Activated B cell treated with CpG ODN at 0.5 μM for 24 hours (primary cell): Measurements from ENCODE around the gene RERE. TPM values are rescaled to one million over a fixed set of nuclear protein-coding genes. Genes with fewer than 3 reads are reported as not detected.

Experiments used
- ATAC-seq: fragments of 200-7000 bp; cut with Tn5 transposase; one replicate; pipeline ENCODE4 v1.10.0; 2021; ENCODE audit warnings: low read depth, mild to moderate bottlenecking, moderate library complexity
- CTCF ChIA-PET: fragments of 350-600 bp; sonication (Branson Sonifier 250); formaldehyde crosslinking; loops from one replicate; lab custom pipeline; 2021; ENCODE audit warnings: antibody characterized with exemption; lab: Charles Lee
- POLR2A ChIA-PET: fragments of 350-600 bp; sonication (Branson Sonifier 250); formaldehyde crosslinking; loops from one replicate; lab custom pipeline; 2021; ENCODE audit warnings: antibody characterized with exemption; lab: Charles Lee
- DNase-seq: peaks from one replicate; pipeline ENCODE4 v3.0.0; 2022
- H3K27ac Mint-ChIP-seq: one replicate; pipeline ENCODE4 v1.8.0; 2020; ENCODE audit warnings: mixed read lengths
- H3K27me3 Mint-ChIP-seq: one replicate; pipeline ENCODE4 v1.8.0; 2021; ENCODE audit warnings: mixed read lengths
- H3K36me3 Mint-ChIP-seq: one replicate; pipeline ENCODE4 v1.8.0; 2021; ENCODE audit warnings: low read depth, mixed read lengths
- H3K4me1 Mint-ChIP-seq: one replicate; pipeline ENCODE4 v1.8.0; 2021; ENCODE audit warnings: mixed read lengths
- H3K4me3 Mint-ChIP-seq: one replicate; pipeline ENCODE4 v1.8.0; 2020; ENCODE audit warnings: mild to moderate bottlenecking, mixed read lengths
- H3K9me3 Mint-ChIP-seq: one replicate; pipeline ENCODE4 v1.8.0; 2020; ENCODE audit warnings: mixed read lengths
- intact Hi-C: fragments of 100-400 bp; cut with micrococcal nuclease; formaldehyde crosslinking; loops from one replicate; pipeline ENCODE4 v1.15.1; 2024
- total RNA-seq: library from RNA; stranded (reverse); gene quantifications from 2 replicates; pipeline ENCODE4 v1.2.3, GENCODE V29; 2022
- TF ChIP-seq, protein P1 (sequence below): fragments of 200-600 bp; IDR thresholded peaks from one replicate; pipeline ENCODE4 v1.8.0; 2022; ENCODE audit warnings: antibody characterized with exemption, mild to moderate bottlenecking

RERE gene
- total RNA-seq, 1 donor from 2014 or later = 98.8 TPM

DNA sequence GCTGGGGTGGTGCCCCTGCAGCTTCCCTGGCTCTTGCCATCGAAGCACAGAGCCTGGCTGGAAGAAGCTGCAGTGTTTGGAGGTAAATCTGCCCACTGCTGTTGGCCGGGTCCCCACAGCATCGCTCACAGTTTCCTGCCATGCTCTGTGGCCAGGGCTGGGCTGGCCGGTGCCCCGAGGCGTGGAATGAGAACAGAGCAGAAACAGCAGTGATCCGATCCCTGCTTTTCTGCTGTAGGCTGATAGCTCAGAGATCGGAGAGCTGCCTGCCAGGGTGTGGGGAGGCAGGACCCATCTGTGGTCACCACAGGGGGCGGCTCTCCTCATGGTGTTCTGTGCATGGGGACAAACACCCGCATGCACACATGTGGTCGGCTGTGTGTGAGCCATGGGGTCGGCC lies 488.0 kb downstream of the RERE start:
- ChIA-PET CTCF (no interaction called here), POLR2A (no interaction called here)
- TF ChIP-seq, protein P1, sequence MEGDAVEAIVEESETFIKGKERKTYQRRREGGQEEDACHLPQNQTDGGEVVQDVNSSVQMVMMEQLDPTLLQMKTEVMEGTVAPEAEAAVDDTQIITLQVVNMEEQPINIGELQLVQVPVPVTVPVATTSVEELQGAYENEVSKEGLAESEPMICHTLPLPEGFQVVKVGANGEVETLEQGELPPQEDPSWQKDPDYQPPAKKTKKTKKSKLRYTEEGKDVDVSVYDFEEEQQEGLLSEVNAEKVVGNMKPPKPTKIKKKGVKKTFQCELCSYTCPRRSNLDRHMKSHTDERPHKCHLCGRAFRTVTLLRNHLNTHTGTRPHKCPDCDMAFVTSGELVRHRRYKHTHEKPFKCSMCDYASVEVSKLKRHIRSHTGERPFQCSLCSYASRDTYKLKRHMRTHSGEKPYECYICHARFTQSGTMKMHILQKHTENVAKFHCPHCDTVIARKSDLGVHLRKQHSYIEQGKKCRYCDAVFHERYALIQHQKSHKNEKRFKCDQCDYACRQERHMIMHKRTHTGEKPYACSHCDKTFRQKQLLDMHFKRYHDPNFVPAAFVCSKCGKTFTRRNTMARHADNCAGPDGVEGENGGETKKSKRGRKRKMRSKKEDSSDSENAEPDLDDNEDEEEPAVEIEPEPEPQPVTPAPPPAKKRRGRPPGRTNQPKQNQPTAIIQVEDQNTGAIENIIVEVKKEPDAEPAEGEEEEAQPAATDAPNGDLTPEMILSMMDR = no peak
- Mint-ChIP-seq H3K4me3 (no peak overlapping the region), H3K27me3 (no peaks in the 10 kb centered on the region), H3K4me1 (no peaks in the 10 kb centered on the region), H3K9me3 (no peaks in the 10 kb centered on the region), H3K27ac (no peak overlapping the region), H3K36me3 (no peaks in the 10 kb centered on the region)
- DNase-seq (no peak), ATAC-seq (no peak)
- intact Hi-C loops = no loop called here

DNA sequence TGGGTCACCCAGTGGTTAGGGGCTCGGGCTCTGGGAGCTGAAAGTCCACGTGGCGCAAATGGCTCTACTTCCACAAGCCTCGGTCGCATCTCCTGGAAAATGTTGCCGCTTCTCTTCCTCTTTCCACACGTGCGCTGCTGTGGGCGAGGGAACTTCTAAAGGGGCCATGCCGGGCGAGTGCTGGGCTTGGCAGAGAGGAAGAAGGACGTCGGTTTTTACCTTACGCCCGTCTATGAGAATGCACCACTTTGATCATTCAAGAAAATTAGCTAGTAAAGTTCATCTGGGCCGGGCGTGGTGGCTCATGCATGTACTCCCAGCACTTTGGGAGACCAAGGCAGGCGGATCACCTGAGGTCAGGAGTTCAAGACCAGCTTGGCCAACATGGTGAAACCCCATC lies 489.2 kb downstream of the RERE start:
- CTCF ChIA-PET = no interaction called here
- no peaks in the 10 kb centered on the region for H3K4me1 Mint-ChIP-seq
- no peaks in the 10 kb centered on the region for H3K36me3 Mint-ChIP-seq
- TF ChIP-seq, protein P1 = no peak
- POLR2A ChIA-PET = no interaction called here
- intact Hi-C loops = no loop called here
- no peaks in the 10 kb centered on the region for H3K27me3 Mint-ChIP-seq
- ATAC-seq = no peak
- DNase-seq = no peak
- H3K4me3 Mint-ChIP-seq = no peak overlapping the region
- H3K9me3 Mint-ChIP-seq = no peaks in the 10 kb centered on the region
- H3K27ac Mint-ChIP-seq = no peak overlapping the region

DNA sequence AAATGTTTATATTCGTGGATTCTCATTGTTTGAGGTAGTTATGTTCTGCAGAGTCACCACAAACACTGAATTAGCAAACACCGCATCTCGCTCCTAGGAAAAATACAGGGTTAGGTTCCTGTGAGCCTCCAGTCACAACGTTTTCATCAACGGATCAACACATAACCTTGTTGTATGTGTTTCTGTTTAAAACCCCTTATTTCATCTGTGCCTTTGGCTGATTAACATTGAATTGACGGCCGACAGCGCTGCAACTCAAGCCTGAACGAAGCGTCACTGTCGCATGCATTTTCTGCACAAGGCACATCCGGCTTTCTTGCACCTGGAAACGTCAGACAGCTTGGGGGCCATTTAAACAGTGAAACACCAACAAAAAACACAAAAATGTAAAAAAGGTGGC lies 491.2 kb downstream of the RERE start:
- Mint-ChIP-seq H3K4me3 (no peak overlapping the region), H3K27me3 (no peaks in the 10 kb centered on the region), H3K27ac (no peak overlapping the region), H3K36me3 (no peaks in the 10 kb centered on the region), H3K4me1 (no peaks in the 10 kb centered on the region), H3K9me3 (no peaks in the 10 kb centered on the region)
- DNase-seq (no peak), ATAC-seq (no peak)
- ChIA-PET CTCF (no interaction called here), POLR2A (no interaction called here)
- intact Hi-C loops = no loop called here
- TF ChIP-seq, protein P1 = no peak

DNA sequence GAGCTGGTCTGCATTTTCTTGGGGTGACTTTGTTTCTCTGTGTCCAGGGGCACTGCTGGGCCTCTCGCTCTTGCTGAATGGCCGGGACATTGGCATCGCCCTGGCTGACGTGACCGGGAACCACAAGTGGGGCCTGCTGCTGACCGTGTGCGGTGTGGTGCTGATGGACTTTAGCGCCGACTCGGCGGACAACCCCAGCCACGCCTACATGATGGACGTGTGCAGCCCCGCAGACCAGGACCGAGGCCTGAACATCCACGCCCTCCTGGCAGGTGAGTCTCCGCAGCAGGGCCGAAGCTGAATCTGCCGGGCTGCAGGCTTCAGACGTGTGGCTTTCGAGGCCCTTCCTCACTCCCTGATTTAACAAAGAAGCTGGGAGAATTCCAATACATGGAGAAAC lies 491.7 kb downstream of the RERE start:
- Mint-ChIP-seq H3K4me3 (no peak overlapping the region), H3K36me3 (no peaks in the 10 kb centered on the region), H3K9me3 (no peaks in the 10 kb centered on the region), H3K4me1 (no peaks in the 10 kb centered on the region), H3K27me3 (no peaks in the 10 kb centered on the region), H3K27ac (no peak overlapping the region)
- ATAC-seq (no peak), DNase-seq (no peak)
- TF ChIP-seq, protein P1 = no peak
- intact Hi-C loops = no loop called here
- ChIA-PET CTCF (interaction anchor here (0.6 kb wide), 1 partner anchor 29 kb away, joined by 3 read pairs; no protein-coding TSS in a partner anchor), POLR2A (no interaction called here)

DNA sequence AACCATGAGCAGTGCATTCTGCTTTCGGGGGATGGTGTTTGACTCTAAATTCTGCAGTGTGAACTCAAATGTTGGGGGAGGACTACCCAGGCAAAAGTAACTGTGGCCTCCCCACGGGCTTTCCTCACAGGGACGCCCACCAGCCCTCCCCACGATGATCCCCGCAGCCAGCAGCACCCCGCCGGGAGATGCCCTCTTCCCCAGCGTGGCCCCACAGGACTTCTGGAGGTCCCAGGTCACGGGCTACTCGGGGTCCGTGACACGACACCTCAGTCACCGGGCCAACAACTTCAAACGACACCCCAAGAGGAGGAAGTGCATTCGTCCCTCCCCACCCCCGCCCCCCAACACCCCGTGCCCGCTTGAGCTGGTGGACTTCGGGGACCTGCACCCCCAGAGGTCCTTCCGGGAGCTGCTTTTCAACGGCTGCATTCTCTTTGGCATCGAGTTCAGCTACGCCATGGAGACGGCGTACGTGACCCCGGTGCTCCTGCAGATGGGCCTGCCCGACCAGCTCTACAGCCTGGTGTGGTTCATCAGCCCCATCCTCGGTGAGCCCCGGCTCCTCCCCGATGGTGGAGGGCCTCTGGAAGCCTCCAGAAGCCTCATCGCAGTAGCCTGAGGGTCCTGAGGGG lies 493.1 kb downstream of the RERE start:
- H3K36me3 Mint-ChIP-seq = no peaks in the 10 kb centered on the region
- ATAC-seq (no peak), DNase-seq (no peak)
- TF ChIP-seq, protein P1 = no peak
- POLR2A ChIA-PET = interaction anchor here (0.6 kb wide), 3 partner anchors 337 to 402 kb away, joined by 4 to 13 read pairs (median 6); no protein-coding TSS in a partner anchor
- peaks cover 1% of the 10 kb centered on the region for H3K4me1 Mint-ChIP-seq
- intact Hi-C loops = no loop called here
- no peaks in the 10 kb centered on the region for H3K9me3 Mint-ChIP-seq
- H3K4me3 Mint-ChIP-seq = no peak overlapping the region
- CTCF ChIA-PET = no interaction called here
- no peak overlapping the region for H3K27ac Mint-ChIP-seq
- peaks cover 3% of the 10 kb centered on the region for H3K27me3 Mint-ChIP-seq
